Stimulated activated CD4-positive, alpha-beta T cell treated with anti-CD3 and anti-CD28 coated beads, Interleukin-15, amount 100 ng/mL, for 48 hours (primary cell): ENCODE data around the gene SPESP1.
"Not testable (repeated sequence)": the region's sequence is repeated elsewhere in the genome, so short reads cannot be mapped to it uniquely, and the experiment has no call there.

Source experiments
- DNase-seq, 2 donors: peaks; one replicate each; pipeline ENCODE4 v3.0.0-alpha.2; 2020; ENCODE audit warnings: low read depth in 2 of 2

The SPESP1 gene

DNA sequence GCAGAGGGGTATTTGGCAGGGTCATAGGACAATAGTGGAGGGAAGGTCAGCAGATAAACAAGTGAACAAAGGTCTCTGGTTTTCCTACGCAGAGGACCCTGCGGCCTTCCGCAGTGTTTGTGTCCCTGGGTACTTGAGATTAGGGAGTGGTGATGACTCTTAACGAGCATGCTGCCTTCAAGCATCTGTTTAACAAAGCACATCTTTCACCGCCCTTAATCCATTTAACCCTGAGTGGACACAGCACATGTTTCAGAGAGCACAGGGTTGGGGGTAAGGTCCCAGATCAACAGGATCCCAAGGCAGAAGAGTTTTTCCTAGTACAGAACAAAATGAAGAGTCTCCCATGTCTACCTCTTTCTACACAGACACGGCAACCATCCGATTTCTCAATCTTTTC, 33.4 kb downstream of the SPESP1 start:
- DNase-seq: not testable (repeated sequence)

DNA sequence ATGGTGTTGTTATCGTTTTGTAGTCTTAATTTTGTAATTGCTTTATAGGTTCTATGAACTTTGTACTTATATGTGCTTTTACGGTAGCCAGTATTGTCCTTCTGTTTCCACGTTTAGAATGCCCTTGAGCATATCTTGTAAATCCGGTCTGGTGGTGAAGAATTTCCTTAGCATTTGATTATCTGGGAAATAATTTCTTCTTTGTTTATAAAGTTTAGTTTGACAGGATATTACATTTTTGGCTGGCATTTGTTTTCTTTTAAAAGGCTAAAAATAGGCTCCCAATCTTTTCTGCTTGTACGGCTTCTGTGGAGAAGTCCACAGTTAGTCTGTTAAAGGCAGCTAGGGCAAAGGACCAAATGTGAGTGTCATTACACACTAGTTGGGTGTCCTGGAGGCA, 36.7 kb downstream of the SPESP1 start:
- DNase-seq: no peak

DNA sequence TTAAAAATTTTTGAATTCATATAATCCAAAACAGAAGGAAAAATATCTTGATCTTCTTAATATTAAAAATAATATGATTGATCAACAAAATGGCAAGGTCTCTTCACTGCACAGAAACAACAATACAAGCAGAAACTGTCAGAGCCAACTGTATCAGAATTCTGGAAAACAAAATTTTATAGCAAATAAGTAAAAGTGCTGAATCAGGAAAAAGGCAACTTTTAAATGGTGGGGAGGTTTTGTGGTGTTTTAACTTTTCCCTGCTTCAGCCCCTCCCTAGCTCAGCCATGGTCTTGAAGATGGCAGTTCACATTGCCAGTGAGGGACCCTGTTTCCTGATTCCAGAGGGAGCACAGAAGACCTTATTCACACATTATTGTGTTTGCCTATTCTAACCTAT, 37.6 kb downstream of the SPESP1 start:
- DNase-seq: no peak

DNA sequence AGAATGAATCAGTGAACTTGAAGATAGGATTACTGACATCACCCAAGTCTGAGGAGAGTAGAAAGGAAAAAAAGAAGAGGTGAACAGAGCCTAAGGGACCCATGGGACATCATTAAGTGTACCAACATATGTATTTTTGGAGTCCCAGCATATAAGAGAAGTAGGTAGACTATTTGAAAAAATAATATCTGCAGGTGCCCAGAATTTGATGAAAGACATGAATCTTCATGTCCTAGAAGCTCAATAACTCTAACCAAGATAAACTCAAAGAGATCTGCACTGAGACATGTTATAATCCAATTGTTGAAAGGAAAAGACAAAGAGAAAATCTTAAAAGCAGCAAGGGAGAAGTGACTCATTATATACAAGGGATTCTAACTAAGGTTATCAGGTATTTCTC, 39.0 kb downstream of the SPESP1 start:
- DNase-seq: no peak

DNA sequence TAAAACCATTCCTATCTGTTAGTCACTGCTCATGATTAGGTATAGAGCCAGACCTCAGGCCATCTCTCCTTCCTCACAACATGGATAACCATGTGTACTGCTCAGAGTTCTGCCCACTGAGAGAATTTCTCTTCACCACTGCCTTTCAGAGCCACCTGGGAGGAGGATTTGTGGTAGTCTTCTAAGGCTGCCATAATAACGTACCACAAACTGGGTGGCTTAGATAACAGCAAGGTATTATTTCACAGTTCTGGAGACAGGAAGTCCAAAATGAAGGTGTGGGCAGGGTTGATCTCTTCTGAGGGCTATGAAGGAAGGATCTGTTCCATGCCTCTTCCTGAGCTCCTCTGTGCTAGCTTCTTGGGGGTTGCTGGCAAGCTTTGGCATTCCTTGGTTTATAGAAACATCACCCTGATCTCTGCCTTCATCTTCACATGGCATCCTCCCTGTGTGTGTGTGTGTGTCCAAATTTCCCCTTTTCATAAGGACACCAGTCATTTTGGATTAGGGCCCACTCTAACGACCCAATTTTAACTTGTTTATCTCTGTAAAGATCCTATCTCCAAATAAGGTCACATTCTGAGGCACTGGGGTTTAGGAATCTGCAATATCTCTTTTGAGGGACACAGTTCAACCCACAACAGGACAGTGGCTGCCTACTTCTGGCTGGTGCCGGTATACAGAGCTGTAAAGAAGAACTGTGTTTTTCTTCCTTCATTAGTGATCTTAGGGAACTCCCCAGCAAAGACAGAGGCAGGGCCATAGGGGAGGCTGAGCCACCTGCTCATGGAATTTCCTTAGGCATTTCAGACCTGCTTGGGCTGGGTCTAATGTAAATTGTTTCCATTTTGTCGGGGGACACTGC, 42.1 kb downstream of the SPESP1 start:
- no peak for DNase-seq

DNA sequence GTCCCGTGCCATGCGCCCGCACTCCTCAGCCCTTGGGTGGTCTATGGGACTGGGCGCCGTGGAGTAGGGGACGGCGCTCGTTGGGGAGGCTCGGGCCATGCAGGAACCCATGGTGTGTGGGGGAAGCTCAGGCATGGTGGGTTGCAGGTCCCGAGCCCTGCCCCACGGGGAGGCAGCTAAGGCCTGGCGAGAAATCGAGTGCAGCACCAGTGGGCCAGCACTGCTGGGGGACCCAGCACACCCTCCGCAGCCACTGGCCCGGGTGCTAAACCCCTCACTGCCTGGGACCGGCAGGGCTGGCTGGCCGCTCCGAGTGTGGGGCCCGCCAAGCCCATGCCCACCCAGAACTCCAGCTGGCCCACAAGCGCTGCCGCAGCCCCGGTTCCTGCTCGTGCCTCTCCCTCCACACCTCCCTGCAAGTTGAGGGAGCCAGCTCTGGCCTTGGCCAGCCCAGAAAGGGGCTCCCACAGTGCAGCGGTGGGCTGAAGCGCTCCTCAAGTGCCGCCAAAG, 45.4 kb downstream of the SPESP1 start:
- not testable (repeated sequence) for DNase-seq

DNA sequence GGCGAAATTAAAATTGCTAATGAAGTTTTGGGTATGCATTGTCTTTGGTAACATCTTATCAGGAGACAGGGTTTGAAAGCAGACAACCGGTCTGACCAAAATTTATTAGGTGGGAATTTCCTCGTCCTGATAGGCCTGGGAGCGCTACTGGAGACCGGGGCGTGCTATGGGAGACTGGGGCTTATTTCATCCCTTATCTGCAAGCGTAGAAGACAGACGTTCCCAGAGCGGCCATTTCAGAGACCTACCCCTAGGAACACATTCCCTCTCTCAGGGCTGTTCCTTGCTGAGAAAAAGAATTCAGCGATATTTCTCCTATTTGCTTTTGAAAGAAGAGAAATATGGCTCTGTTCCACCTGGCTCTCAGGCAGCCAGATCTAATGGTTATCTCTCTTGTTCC, 47.1 kb downstream of the SPESP1 start:
- not testable (repeated sequence) for DNase-seq

DNA sequence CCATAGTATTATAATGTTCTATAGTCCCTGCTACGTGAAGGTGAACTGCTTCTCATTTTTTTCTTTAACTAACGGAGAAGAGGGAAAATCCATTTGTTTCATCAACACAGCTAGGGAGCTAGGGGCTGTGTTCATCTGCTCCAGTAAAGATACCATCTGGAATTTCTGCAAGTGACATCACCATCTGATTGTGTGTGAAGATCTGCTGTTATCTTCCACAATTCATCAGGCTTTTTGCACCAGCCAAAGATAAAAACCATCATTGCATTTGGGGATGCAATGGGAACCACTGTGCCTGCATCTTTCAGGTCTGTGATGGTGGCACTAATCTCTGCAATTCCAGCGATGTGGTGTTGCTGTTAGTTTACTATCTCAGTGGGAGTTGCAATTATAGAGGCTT, 48.7 kb downstream of the SPESP1 start:
- no peak for DNase-seq

DNA sequence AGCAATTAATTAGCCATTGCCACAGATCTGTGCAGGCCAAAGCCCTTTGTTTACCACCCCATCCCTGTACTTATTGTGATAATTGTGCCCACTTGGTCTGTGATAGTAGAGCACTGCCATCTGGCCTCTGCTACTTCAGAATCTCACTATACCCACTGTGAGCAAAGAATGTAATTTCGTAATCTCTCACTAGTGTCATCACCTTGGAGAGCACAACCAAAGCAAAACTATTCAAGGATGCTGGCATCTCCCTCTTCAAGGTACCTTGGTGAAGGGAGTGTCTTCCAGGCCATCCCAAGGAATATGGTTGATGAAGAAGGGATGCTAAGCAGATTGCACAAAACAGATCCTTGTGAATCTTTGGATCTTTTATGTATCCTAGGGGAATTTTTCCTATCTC, 49.5 kb downstream of the SPESP1 start:
- DNase-seq: no peak

DNA sequence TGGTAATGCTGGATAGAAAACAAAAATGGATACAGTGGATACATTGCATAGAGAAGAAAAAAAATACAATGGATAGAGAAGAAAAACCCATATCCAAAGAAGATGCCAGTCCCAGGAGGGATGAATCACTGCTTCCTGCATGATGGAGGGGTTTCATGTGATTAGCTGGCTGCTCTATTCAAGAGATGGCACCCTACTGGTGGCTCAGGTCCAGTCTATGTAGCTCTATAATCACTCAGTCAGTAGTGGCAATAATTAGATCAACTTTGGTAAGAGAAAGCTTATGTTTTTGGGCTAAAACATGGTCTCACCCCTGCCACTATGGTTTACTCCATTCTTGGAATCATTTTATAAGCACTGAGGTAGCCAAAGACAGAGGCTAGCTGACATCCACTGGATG, 50.5 kb downstream of the SPESP1 start:
- no peak for DNase-seq

DNA sequence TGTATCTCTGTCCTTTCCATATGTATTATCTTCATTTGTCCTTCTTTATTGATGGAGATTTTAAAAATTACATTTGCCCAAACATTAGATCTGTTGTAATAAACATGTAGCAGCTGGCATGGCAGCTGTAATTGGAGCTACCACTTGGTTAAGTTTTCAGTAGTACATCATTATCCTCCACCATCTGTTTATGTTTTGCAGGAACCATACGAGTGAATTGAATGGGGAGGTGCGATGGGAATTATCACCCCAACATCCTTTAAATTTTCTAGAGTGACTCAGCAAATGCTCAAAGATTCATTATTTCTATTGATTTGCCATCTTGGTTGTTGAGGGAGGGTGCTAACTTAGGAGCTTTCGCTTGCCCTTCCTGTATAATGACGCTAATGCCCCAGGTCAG, 51.6 kb downstream of the SPESP1 start:
- DNase-seq: no peak

DNA sequence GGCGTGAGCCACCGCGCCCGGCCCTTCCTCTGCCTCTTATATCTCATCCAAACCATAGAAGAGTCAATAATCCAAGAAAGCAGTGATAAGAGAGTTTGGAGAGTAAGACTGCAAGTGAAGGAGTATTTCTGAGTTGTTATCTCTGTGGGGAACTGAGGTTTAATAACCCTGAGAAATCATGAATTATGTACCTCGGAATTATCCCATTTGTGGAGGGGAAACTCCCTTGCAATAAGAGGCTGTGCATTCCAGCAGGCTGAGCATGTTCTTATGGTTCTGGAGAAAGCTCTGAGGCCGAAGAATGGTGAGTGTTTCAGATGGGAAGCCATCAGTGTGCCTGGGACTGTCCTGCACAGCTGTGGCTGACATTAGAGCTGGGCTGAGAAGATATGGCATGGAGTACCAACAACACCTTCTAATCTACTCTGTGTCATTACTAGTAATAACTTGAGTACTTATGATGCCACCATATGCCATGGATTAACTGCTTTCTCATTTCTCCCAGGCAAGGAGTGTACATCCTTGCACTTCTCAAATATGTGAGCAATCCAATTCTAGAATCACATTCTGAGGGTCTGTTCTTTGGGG, 52.7 kb downstream of the SPESP1 start:
- no peak for DNase-seq

DNA sequence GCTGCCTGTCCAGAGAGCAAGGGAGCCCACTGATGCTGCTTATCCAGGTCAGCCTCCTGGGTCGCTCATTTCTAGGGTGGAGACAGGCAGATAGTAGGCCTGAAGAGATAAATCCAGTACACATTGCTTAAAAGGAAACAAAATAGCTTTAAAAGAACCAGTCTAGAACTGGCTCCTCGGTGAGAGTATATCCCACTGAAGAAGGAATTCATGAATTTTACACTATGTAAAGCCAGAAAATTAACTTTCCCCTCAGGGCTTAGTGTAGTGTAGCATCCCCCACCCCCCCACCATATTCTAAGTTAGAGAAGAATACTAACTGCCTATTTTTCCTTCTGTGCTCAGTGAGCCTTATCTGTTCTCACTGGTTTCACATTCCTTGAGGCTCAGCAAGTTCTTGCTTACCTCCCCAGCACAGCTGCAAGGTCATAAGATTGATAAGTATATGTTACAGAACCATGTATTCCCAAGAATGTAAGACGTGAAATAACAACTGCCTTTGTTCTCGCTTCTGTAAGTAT, 53.7 kb downstream of the SPESP1 start:
- DNase-seq: no peak

DNA sequence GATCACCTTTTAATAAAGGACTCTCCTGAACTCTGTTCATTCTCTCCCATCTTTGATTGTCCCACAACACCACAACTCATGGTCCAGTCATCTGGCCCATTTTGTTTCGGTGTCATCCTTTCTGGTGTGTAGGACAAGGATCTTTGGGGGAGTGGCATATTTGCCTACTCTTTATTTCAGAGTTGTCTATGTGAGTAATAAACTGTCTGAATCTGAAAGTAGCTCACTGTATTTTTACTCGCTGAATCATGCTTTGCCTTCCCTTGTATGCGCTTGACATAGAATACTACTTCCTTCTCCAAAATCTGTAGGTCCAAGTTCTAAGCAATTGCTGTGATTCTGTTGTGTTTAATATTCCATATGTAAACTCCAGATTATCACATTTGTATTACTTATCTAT, 54.3 kb downstream of the SPESP1 start:
- DNase-seq: no peak

DNA sequence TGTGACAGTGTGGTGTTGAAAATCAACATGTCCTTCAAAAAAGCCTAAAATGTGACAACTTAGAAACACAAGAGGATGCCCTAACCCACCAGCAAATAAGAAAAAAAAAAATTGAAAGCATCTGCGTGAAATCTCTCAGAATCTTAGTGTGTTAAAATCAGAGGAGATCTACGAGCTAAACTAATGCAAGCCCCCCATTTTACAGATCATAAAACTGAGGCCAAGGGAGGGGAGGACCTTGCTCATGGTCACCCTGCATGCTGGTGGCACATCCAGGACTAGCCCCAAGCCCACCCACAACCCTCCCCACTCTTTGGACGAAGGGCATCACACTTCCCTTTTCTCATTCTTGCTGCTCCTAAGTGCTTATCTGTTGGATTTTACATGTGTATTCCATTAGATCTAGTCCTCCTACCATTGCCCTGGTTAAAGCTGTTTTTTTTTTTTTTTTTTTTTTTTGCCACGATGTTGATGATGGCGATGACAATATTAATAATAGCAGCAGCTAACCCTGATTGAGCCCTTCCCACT, 55.1 kb downstream of the SPESP1 start:
- DNase-seq: no peak

DNA sequence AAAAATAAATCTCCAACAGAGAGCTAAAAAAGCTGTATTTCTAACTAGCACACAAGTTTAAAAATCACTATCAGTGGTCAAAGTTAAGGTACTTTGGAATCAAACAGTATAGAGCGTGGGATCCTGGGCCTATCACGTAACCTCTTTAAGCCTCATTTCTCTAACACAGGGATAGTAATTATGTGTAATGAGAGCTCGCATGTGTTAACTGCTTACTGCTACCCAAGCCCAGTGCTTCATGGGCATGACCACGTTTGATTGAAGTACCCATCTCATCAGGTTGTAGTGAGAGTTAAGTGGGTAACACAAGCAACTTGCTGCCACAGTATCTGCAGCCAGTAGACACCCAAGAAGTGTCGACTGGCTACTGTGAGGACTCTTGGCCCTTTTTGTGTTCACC, 56.0 kb downstream of the SPESP1 start:
- no peak for DNase-seq

DNA sequence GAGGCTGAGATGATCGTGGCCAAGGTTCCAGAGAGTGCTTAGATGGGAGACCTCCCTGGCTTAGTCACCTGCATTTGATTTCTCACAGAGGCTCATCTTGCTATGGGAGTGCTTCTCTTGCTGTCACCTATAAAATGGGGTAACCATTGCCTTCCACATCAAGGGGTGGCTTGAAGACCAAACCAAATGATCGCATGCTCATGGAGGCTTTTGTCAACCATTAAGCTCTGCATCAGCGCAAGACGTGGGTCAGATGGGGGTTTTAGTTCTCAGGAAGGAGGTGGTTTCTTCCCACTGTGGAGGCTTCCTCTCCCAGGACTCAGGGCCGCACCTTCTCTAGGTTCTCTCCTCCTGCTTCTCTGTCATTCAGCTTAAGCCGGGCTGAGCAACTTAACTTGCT, 56.8 kb downstream of the SPESP1 start:
- DNase-seq: no peak

DNA sequence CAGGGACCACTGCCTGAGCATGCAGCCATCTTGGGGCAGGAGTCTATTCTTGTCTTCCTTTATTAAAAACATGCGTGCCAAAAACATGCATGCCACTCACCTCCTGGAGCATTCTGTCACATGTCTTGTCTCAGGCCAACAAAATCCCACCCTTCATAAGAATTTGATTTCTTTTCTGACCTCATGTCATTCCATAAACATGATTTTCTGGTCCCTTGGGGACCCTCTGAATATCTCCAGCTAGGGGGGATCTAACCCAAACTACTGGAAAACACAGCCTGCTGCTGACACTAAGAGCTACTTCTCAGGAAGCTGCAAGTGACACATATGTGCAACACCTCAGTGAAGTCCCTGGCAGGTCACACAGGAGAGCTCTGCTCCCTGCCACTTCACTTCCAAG, 57.4 kb downstream of the SPESP1 start:
- DNase-seq: no peak

DNA sequence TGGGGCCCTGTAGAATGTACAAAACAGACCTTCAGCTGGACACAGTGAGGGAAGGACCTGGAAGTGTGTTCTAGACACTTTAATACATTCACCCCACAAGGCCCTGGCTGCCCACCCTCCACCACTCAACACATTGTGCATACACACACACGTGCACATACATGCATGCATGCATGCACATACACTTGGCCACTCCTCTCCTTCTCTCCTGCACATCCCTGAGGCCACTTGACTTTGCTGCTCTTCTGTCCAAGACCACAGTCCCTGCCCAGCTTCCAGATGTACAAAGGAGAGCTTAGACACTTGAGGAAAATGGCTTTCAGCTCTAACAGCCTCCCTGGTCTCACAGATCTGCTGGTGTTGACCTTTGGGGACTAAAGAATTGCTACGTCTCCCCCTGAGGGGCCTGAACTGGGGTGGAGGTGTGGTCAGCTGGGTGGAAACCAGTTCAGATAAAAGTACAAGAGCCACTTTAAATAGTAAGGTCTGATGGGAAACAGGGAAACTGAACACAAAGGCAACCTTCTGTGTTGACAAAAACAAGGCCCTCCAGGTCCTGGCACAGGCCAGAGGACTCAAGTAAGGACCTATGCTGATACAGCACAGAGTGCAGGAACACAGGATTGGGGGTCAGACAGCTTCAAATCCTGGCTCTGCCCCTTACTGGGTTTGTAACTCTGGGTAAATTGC, 59.4 kb downstream of the SPESP1 start:
- no peak for DNase-seq

DNA sequence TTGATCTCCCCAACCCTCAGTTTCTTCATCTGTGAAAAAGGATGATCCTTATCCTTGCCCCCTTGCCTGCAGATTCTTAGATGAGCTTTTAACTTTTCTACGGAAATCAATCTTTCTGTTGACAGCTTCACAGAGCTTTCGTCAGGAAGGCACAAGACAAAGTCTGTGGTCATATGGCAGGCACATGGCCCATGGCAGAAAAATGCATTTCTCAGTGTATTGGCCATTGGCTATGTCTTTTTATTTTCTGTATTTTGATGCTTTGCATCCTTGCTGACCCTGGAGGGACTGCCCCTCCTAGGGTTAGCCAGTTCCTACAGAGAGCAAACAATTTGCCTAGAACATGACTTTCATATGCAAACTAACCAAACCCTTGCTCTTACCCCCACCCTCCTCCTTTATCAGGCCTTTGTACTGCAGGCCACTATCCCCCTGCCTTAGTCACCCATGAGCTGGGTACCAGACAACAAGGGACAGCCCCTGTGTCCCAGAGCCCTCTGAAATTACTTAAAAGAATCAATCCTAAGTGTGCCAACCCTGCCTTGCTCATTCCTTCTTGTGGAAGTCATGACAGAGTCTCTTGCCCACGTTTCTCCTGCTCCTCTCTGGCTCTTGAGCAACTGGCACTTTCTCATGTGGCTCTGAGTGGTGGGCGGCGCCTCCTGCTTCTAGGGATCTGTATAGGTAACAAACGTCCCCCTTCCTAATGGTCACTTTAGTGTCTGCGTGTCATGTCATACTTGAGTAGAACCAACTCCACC, 60.1 kb downstream of the SPESP1 start:
- no peak for DNase-seq

DNA sequence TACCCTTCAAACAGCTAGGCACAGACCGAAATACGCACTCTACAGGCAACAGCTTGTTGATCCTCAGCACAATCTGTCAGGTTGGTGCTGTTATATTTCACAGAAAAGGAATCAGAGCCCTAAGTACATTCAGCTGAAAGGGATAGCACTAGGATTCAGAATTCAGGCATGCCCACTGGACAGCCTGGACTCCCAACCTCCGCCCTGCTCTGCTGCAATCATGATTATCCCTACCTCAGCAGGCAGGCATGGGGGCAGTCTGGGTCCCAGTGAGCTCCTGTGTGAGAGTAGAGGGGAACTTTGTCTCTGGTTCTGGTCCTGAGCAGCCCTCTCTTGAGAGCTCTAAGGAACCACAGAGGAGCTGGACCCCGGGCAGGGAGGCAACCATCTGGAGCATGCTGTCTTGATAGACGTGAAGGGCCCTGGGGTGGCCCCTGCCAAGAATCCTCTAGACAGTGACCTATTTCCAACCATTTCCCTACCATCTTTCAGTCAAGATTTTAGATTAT, 60.7 kb downstream of the SPESP1 start:
- DNase-seq: no peak
